GM13976 (cell line): ENCODE results near the gene SELENBP1.

Experiments used
- DNase-seq: peaks from one replicate; pipeline ENCODE4 v3.0.0; 2012; ENCODE audit warnings: low spot score
- in situ Hi-C: fragments of 300-500 bp; cut with MboI; formaldehyde crosslinking; loops from one replicate; pipeline ENCODE4 v1.12.0; 2022; ENCODE audit warnings: low sequenced_read_pairs, mixed read lengths, inconsistent platforms; ENCODE audit not compliant: unreplicated experiment
- TF ChIP-seq, protein P1 (sequence below): IDR thresholded peaks from 2 replicates; pipeline ENCODE4 v1.5.1; 2012; ENCODE audit warnings: borderline replicate concordance, mild to moderate bottlenecking; ENCODE audit not compliant: insufficient read depth; ENCODE audit errors: extremely low read depth, missing control alignments, control extremely low read depth

Gene SELENBP1

DNA sequence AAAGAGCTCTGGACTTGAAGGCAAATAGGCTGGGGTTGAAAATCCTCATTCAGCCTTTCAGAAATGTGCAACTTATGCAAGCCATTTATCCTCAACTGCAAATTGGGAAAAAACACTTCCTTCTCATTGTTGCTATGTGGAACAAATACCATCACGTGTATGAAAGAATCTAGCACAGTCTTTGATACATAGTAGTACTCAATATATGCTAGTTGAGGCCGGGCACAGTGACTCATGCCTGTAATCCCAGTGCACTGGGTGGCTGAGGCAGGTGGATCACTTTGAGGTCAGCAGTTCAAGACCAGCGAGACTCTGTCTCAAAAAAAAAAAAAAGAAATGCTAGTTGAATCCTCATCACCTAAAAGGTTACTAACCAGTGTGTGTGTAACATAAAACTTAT, 53.5 kb downstream of the SELENBP1 start:
- in situ Hi-C loops, result no loop called here

GRCh38 chr1:151315565-151316235, 56.8 kb downstream of the SELENBP1 start:
- no peak for DNase-seq
- in situ Hi-C loops, result no loop called here
- TF ChIP-seq, protein P1, sequence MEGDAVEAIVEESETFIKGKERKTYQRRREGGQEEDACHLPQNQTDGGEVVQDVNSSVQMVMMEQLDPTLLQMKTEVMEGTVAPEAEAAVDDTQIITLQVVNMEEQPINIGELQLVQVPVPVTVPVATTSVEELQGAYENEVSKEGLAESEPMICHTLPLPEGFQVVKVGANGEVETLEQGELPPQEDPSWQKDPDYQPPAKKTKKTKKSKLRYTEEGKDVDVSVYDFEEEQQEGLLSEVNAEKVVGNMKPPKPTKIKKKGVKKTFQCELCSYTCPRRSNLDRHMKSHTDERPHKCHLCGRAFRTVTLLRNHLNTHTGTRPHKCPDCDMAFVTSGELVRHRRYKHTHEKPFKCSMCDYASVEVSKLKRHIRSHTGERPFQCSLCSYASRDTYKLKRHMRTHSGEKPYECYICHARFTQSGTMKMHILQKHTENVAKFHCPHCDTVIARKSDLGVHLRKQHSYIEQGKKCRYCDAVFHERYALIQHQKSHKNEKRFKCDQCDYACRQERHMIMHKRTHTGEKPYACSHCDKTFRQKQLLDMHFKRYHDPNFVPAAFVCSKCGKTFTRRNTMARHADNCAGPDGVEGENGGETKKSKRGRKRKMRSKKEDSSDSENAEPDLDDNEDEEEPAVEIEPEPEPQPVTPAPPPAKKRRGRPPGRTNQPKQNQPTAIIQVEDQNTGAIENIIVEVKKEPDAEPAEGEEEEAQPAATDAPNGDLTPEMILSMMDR, result no peak

More for the DNA sequence above, 53.5 kb downstream of the SELENBP1 start:
- no peak for DNase-seq
- TF ChIP-seq, protein P1, result no peak
